SK-N-SH treated with all-trans-retinoic acid at 6 μM for 48 hours (cell line): Measurements from ENCODE around the gene LMNB1.

Experiments
- ARNTL ChIP-seq: fragments of 450-650 bp; formaldehyde crosslinking; IDR thresholded peaks from 2 replicates; pipeline ENCODE4 v1.5.0; 2020; ENCODE audit warnings: low read depth, mild to moderate bottlenecking, moderate library complexity, borderline replicate concordance
- CSDC2 ChIP-seq: fragments of 250-450 bp; sonication (Bioruptor Pico); IDR thresholded peaks from 2 replicates; pipeline ENCODE4 v1.5.0; 2020; ENCODE audit warnings: mild to moderate bottlenecking, moderate library complexity
- ESRRG ChIP-seq: fragments of 250-450 bp; sonication (Bioruptor Pico); IDR thresholded peaks from 2 replicates; pipeline ENCODE4 v1.6.1; 2021; ENCODE audit warnings: mild to moderate bottlenecking
- PATZ1 ChIP-seq: fragments of 250-450 bp; sonication (Bioruptor Pico); IDR thresholded peaks from 2 replicates; pipeline ENCODE4 v1.8.0; 2020; ENCODE audit warnings: mild to moderate bottlenecking, moderate library complexity, borderline replicate concordance
- PPARA ChIP-seq: fragments of 250-450 bp; sonication (Bioruptor Pico); IDR thresholded peaks from 2 replicates; pipeline ENCODE4 v1.5.0; 2020; ENCODE audit warnings: mild to moderate bottlenecking, borderline replicate concordance
- TOX ChIP-seq: fragments of 250-450 bp; sonication (Bioruptor Pico); IDR thresholded peaks from 2 replicates; pipeline ENCODE4 v1.8.0; 2021; ENCODE audit warnings: mild to moderate bottlenecking, moderate library complexity, borderline replicate concordance
- ZFP3 ChIP-seq: fragments of 250-450 bp; sonication (Bioruptor Pico); IDR thresholded peaks from 2 replicates; pipeline ENCODE4 v1.5.0; 2020; ENCODE audit warnings: mild to moderate bottlenecking, moderate library complexity

GRCh38 chr5:126810596-126811380 lies 33.9 kb downstream of the LMNB1 start:
- TF ChIP-seq TOX (CRISPR knock-in tag) (no peak), PPARA (CRISPR knock-in tag) (no peak), ARNTL (CRISPR knock-in tag) (no peak), PATZ1 (CRISPR knock-in tag) (no peak), CSDC2 (CRISPR knock-in tag) (no peak), ESRRG (CRISPR knock-in tag) (no peak), ZFP3 (CRISPR knock-in tag) (no peak)
